Natural killer cell (primary cell): ENCODE results near the gene TEP1. TPM values are rescaled to one million over a fixed set of nuclear protein-coding genes. Genes with fewer than 3 reads are reported as not detected.

Experiments
- ATAC-seq, 3 donors: fragments of 150-1000 bp in 2 of 3; fragments of 200-7000 bp in 1 of 3; cut with Tn5 transposase; 1 replicate in 1 of 3; 2 replicates in 2 of 3; pipeline ENCODE4 v1.10.0; 2021; ENCODE audit warnings: mild to moderate bottlenecking in 2 of 3, moderate library complexity in 2 of 3
- DNase-seq, 2 donors: peaks; one replicate each; pipeline versions ENCODE4 v3.0.0 to v3.0.0-alpha.2; 2013 to 2021; ENCODE audit warnings: mixed read lengths in 1 of 2
- H3K27ac ChIP-seq: one replicate; pipeline ENCODE4 v1.5.1; 2013; ENCODE audit warnings: mild to moderate bottlenecking, low read length
- H3K27me3 ChIP-seq: one replicate; pipeline ENCODE4 v1.6.1; 2013; ENCODE audit warnings: low read length; ENCODE audit not compliant: control insufficient read depth, insufficient read depth
- H3K36me3 ChIP-seq: one replicate; pipeline ENCODE4 v1.6.1; 2013; ENCODE audit warnings: low read length; ENCODE audit not compliant: control insufficient read depth, insufficient read depth
- H3K4me1 ChIP-seq: one replicate; pipeline ENCODE4 v1.6.1; 2013; ENCODE audit warnings: low read length; ENCODE audit not compliant: control insufficient read depth, insufficient read depth
- H3K4me3 ChIP-seq: one replicate; pipeline ENCODE4 v1.5.1; 2013; ENCODE audit warnings: low read length
- H3K9me3 ChIP-seq: one replicate; pipeline ENCODE4 v1.6.1; 2013; ENCODE audit warnings: low read length; ENCODE audit not compliant: control insufficient read depth, insufficient read depth
- H3K27ac Mint-ChIP-seq, 2 donors: one replicate each; pipeline ENCODE4 v1.8.0; 2022; ENCODE audit warnings: mild to moderate bottlenecking in 2 of 2, mixed read lengths in 2 of 2, moderate library complexity in 1 of 2
- H3K27me3 Mint-ChIP-seq, 2 donors: one replicate each; pipeline ENCODE4 v1.8.0; 2022; ENCODE audit warnings: low read depth in 2 of 2, mixed read lengths in 2 of 2
- H3K36me3 Mint-ChIP-seq: one replicate; pipeline ENCODE4 v1.8.0; 2022; ENCODE audit warnings: mixed read lengths
- H3K4me1 Mint-ChIP-seq, 2 donors: one replicate each; pipeline ENCODE4 v1.8.0; 2022; ENCODE audit warnings: mixed read lengths in 2 of 2
- H3K4me3 Mint-ChIP-seq: one replicate; pipeline ENCODE4 v1.8.0; 2022; ENCODE audit warnings: mild to moderate bottlenecking, moderate library complexity, mixed read lengths
- H3K9me3 Mint-ChIP-seq, 2 donors: one replicate each; pipeline ENCODE4 v1.8.0; 2022; ENCODE audit warnings: mixed read lengths in 2 of 2
- WGBS: methylation state at CpG from one replicate; pipeline ENCODE4 v1.1.7; 2013; ENCODE audit warnings: missing lambda C conversion rate; ENCODE audit not compliant: insufficient coverage; 5-methylcytosine and 5-hydroxymethylcytosine counted together
- intact Hi-C: fragments of 100-400 bp; cut with micrococcal nuclease; formaldehyde crosslinking; loops from one replicate; pipeline ENCODE4 v1.14.2; 2022
- total RNA-seq, 4 donors: library from RNA; stranded (reverse); fragments of 120-200 nt in 1 of 4; gene quantifications; one replicate each; pipeline versions ENCODE4 v1.2.3 to v1.2.4, GENCODE V29; 2013 to 2022
- TF ChIP-seq, protein P1 (sequence below): fragments of 200-600 bp; IDR thresholded peaks from one replicate; pipeline ENCODE4 v1.8.0; 2022; ENCODE audit warnings: antibody characterized with exemption

Gene TEP1
- total RNA-seq, 3 donors from 2014 or later (not counting 1 experiment from before 2014, with no cell fraction given): 76.3 to 83.2 (median 80.8) TPM

DNA sequence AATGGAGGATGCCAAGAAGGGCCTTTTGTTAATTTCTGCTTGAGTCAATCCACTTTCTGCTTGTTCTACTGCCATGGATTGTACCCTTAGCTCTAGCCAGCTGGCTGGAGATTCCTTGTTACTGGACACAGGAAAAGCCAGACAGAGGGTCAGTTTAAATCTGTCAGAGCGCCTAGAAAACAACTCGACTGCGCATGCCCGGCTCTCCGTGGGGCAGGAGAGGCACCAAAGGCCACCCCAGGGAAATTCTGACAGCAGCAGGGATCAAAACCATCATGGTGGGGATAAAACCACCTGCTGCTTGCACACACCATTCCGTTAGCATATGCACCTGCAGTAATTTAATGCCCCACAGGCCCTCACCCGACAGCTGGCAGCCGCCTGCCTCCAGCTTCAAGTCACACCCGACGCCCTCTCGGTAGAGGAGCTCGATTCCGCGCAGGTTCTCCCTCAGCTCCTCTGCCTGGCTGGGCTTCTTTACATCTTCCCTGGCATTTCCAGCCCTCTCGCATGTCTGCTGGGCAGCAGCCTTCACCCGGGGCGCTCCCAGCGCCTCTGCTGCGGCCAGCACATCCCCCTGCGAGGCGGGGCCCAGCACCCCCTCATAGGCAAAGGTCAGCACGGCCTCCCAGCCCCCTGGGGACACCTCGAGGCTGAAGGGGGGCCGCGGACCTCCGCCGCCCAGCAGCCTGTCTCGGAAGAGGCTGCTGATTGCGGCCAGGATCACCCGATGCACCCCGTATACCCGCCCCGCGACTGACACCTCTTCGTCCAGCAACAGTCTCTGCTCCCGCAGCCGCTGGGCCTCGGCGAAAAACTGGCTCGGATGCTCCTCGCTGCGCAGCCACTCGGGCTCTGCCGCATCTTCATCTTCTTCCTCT, 21.6 kb upstream of the TEP1 start:
- Histone ChIP-seq H3K4me1 (peaks cover 22% of the 10 kb centered on the region), H3K9me3 (no peaks in the 10 kb centered on the region), H3K27ac (no peak overlapping the region), H3K36me3 (no peaks in the 10 kb centered on the region), H3K4me3 (no peak overlapping the region), H3K27me3 (no peaks in the 10 kb centered on the region)
- TF ChIP-seq, protein P1, sequence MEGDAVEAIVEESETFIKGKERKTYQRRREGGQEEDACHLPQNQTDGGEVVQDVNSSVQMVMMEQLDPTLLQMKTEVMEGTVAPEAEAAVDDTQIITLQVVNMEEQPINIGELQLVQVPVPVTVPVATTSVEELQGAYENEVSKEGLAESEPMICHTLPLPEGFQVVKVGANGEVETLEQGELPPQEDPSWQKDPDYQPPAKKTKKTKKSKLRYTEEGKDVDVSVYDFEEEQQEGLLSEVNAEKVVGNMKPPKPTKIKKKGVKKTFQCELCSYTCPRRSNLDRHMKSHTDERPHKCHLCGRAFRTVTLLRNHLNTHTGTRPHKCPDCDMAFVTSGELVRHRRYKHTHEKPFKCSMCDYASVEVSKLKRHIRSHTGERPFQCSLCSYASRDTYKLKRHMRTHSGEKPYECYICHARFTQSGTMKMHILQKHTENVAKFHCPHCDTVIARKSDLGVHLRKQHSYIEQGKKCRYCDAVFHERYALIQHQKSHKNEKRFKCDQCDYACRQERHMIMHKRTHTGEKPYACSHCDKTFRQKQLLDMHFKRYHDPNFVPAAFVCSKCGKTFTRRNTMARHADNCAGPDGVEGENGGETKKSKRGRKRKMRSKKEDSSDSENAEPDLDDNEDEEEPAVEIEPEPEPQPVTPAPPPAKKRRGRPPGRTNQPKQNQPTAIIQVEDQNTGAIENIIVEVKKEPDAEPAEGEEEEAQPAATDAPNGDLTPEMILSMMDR: no peak
- peaks cover 0 to under 1% of the 10 kb centered on the region in 2 donors for H3K4me1 Mint-ChIP-seq
- ATAC-seq (no peak), DNase-seq (no peak)
- H3K36me3 Mint-ChIP-seq: no peaks in the 10 kb centered on the region
- intact Hi-C loops: no loop called here
- H3K27ac Mint-ChIP-seq: no peak overlapping the region
- no peaks in the 10 kb centered on the region for H3K9me3 Mint-ChIP-seq
- 93% methylated on average over 44 of the region's 44 CpGs for WGBS
- H3K27me3 Mint-ChIP-seq: no peaks in the 10 kb centered on the region
- no peak overlapping the region for H3K4me3 Mint-ChIP-seq

DNA sequence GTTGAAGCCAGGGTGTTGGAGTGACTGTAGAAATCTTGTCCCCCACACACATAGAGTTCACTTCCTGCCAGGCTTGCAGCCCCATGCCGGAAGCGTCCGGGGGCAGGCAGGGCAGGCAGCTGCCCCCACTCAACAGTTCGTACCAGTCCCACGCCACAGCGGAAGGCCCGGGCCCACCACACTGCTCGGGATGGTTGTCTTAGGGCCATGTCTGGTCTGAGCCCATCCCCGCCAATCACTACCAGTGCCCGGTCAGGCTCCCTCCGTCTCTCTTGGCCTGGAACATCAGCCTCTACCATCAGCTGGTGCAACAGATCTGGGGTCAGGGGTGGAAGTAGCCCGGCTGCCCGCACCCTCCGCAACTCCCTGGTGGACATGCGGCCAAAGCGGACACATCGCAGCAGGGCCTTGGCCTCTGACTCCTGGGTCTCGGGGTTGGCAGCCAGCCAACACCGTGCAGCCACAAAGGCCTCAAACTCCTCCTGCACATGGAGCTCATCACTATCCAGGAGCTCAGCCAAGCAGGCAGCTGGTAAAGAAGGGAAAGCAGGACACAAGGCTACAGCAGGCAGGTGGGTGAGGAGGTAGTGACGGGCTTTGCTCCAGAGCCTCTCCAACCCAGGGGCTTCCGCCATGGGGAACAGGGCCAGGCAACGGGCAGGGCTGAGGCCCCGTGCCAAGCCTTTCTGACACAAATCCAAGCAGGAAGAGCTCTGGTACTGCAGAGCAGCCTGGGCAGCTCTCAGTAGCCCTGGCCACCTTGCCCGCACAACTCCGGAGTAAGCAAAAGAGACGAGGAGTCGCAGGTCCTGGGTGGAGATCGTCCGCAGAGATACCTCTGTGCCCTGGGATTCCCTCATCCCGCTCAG, 16.7 kb upstream of the TEP1 start:
- intact Hi-C loops: no loop called here
- Mint-ChIP-seq H3K4me1 (peaks cover 23 to 28% of the 10 kb centered on the region in 2 donors), H3K36me3 (no peaks in the 10 kb centered on the region), H3K4me3 (peak overlapping the region; percentile 9), H3K27me3 (no peaks in the 10 kb centered on the region), H3K9me3 (no peaks in the 10 kb centered on the region), H3K27ac (peak overlapping the region; percentile 50 to 70)
- H3K36me3 ChIP-seq: no peaks in the 10 kb centered on the region
- peaks cover 34% of the 10 kb centered on the region for H3K4me1 ChIP-seq
- ATAC-seq: peak in 2 of 3 donors; percentile 55 to 58
- peak in 1 of 2 donors; percentile 27 for DNase-seq
- H3K9me3 ChIP-seq: no peaks in the 10 kb centered on the region
- H3K27ac ChIP-seq: no peak overlapping the region
- H3K27me3 ChIP-seq: no peaks in the 10 kb centered on the region
- H3K4me3 ChIP-seq: no peak overlapping the region
- TF ChIP-seq, protein P1: no peak
- WGBS: 78% methylated on average over 30 of the region's 30 CpGs

DNA sequence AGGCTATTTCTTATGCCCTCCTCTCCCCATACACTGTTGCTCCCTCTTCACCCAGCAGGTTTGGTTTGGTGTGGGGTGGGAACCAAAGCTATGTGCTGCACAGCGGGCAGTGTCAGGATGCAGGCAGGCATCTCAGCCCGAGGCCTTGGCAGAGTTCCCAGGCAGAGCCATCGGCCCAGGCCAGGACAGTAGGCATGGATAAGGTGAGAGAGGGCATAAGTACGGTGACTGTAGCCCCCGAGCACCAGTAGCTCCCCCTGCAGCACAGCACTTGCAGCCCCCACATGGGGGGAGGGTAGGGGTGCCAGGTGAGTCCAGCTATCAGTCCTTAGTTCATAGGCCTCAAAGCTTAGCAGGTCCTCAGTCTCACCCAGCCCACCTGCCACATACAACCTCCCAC, 15.5 kb upstream of the TEP1 start:
- Histone ChIP-seq H3K4me1 (peaks cover 34% of the 10 kb centered on the region), H3K9me3 (no peaks in the 10 kb centered on the region), H3K4me3 (no peak overlapping the region), H3K36me3 (no peaks in the 10 kb centered on the region), H3K27me3 (no peaks in the 10 kb centered on the region), H3K27ac (no peak overlapping the region)
- peaks cover 23 to 28% of the 10 kb centered on the region in 2 donors for H3K4me1 Mint-ChIP-seq
- H3K27me3 Mint-ChIP-seq: no peaks in the 10 kb centered on the region
- intact Hi-C loops: no loop called here
- H3K27ac Mint-ChIP-seq: peak overlapping the region; percentile 74 to 76
- no peaks in the 10 kb centered on the region for H3K9me3 Mint-ChIP-seq
- ATAC-seq (no peak), DNase-seq (no peak)
- no peaks in the 10 kb centered on the region for H3K36me3 Mint-ChIP-seq
- TF ChIP-seq, protein P1: no peak
- WGBS: 55% methylated on average over 5 of the region's 5 CpGs
- peak overlapping the region; percentile 35 for H3K4me3 Mint-ChIP-seq
